CD4-positive, alpha-beta T cell (primary cell): ENCODE measurements around the gene TRPM1. TPM values are rescaled to one million over a fixed set of nuclear protein-coding genes. Genes with fewer than 3 reads are reported as not detected.

Experiments
- ATAC-seq: fragments of 200-7000 bp; cut with Tn5 transposase; one replicate; pipeline ENCODE4 v1.10.0; 2022; ENCODE audit warnings: mild to moderate bottlenecking; ENCODE audit not compliant: poor library complexity
- CTCF ChIA-PET: fragments of 350-600 bp; sonication (Branson Sonifier 250); formaldehyde crosslinking; loops from one replicate; lab custom pipeline; 2021; ENCODE audit warnings: antibody characterized with exemption, inconsistent platforms; lab: Charles Lee
- POLR2A ChIA-PET: fragments of 350-600 bp; sonication (Branson Sonifier 250); formaldehyde crosslinking; loops from one replicate; lab custom pipeline; 2021; ENCODE audit warnings: antibody characterized with exemption, inconsistent platforms; lab: Charles Lee
- DNase-seq, 14 experiments: peaks; one replicate each; pipeline ENCODE4 v3.0.0-alpha.2; 2013 to 2020; ENCODE audit warnings: mixed read lengths in 2 of 14
- H3K27ac ChIP-seq, 2 donors: one replicate each; pipeline versions ENCODE4 v1.5.1 to v1.7.0; 2013; ENCODE audit warnings: low read length in 2 of 2, low read depth in 1 of 2, mild to moderate bottlenecking in 1 of 2
- H3K27me3 ChIP-seq, 2 experiments: 1 replicate in 1 of 2; 2 replicates in 1 of 2; pipeline versions ENCODE4 v1.6.1 to v1.7.0; 2013; ENCODE audit warnings: low read length in 2 of 2, control low read depth in 1 of 2, mild to moderate bottlenecking in 1 of 2, moderate library complexity in 1 of 2; ENCODE audit not compliant: insufficient read depth in 2 of 2, control insufficient read depth in 1 of 2
- H3K36me3 ChIP-seq: one replicate; pipeline ENCODE4 v1.6.1; 2013; ENCODE audit warnings: low read length, control low read depth; ENCODE audit not compliant: insufficient read depth
- H3K4me1 ChIP-seq: one replicate; pipeline ENCODE4 v1.6.1; 2013; ENCODE audit warnings: low read length, control low read depth; ENCODE audit not compliant: insufficient read depth
- H3K4me3 ChIP-seq: one replicate; pipeline ENCODE4 v1.5.1; 2013; ENCODE audit warnings: mild to moderate bottlenecking, low read length, moderate library complexity
- H3K9me3 ChIP-seq, 2 experiments: 1 replicate in 1 of 2; 2 replicates in 1 of 2; pipeline versions ENCODE4 v1.6.1 to v1.7.0; 2013; ENCODE audit warnings: low read length in 2 of 2, mild to moderate bottlenecking in 2 of 2, control low read depth in 1 of 2, moderate library complexity in 1 of 2; ENCODE audit not compliant: control insufficient read depth in 1 of 2, insufficient read depth in 1 of 2
- H3K27ac Mint-ChIP-seq: one replicate; pipeline ENCODE4 v1.8.0; 2020; ENCODE audit warnings: mixed read lengths
- H3K27me3 Mint-ChIP-seq: one replicate; pipeline ENCODE4 v1.8.0; 2021; ENCODE audit warnings: mixed read lengths
- H3K36me3 Mint-ChIP-seq: one replicate; pipeline ENCODE4 v1.8.0; 2021; ENCODE audit warnings: low read depth, mixed read lengths
- H3K4me1 Mint-ChIP-seq: one replicate; pipeline ENCODE4 v1.8.0; 2021; ENCODE audit warnings: low read depth, mixed read lengths
- H3K4me3 Mint-ChIP-seq: one replicate; pipeline ENCODE4 v1.8.0; 2020; ENCODE audit warnings: mild to moderate bottlenecking, mixed read lengths
- H3K9me3 Mint-ChIP-seq: one replicate; pipeline ENCODE4 v1.8.0; 2020; ENCODE audit warnings: mixed read lengths
- CTCF ChIP-seq: fragments of 200-600 bp; IDR thresholded peaks from one replicate; pipeline ENCODE4 v1.8.0; 2022; ENCODE audit warnings: antibody characterized with exemption, mild to moderate bottlenecking
- intact Hi-C, 2 experiments: fragments of 100-400 bp; cut with DNase I in 1 of 2; cut with micrococcal nuclease in 1 of 2; formaldehyde crosslinking; loops; one replicate each; pipeline versions ENCODE4 v1.15.1 to v1.9.0; 2023 to 2025; cut with DNase I, micrococcal nuclease
- total RNA-seq, 174 experiments: library from RNA in 2 of 174; stranded (reverse) in 2 of 174; gene quantifications; one replicate each; pipeline ENCODE4 v1.2.3 and lab custom pipeline; 2021 to 2026

TRPM1 gene
- total RNA-seq, 2 experiments from 2014 or later, result not detected

GRCh38 chr15:30992249-30992864 lies 109.2 kb downstream of the TRPM1 start:
- no peaks in the 10 kb centered on the region for H3K9me3 Mint-ChIP-seq
- ATAC-seq (no peak), DNase-seq (peak in 1 of 14 experiments; percentile 16)
- H3K4me1 Mint-ChIP-seq, result peaks cover 26% of the 10 kb centered on the region
- no peak for TF ChIP-seq CTCF
- no peaks in the 10 kb centered on the region for H3K27me3 Mint-ChIP-seq
- intact Hi-C loops, result loop anchor here in 1 of 2 experiments (5.0 to 10.0 kb wide), 3 partner anchors 90 to 882 kb away; partner anchors contain the start of genes FAN1 and OTUD7A
- POLR2A ChIA-PET, result interaction anchor here (0.7 to 3.0 kb wide), 7 partner anchors 12 to 442 kb away, joined by 3 to 24 read pairs (median 4); no protein-coding TSS in a partner anchor
- Histone ChIP-seq H3K27me3 (no peaks in the 10 kb centered on the region), H3K9me3 (no peaks in the 10 kb centered on the region), H3K4me3 (peak overlapping the region; percentile 60), H3K36me3 (no peaks in the 10 kb centered on the region), H3K4me1 (peaks cover 21% of the 10 kb centered on the region), H3K27ac (peak overlapping the region in 1 of 2 donors; percentile 42)
- peak overlapping the region; percentile 82 for H3K27ac Mint-ChIP-seq
- H3K4me3 Mint-ChIP-seq, result peak overlapping the region; percentile 85
- CTCF ChIA-PET, result no interaction called here
- H3K36me3 Mint-ChIP-seq, result peaks cover 19% of the 10 kb centered on the region

GRCh38 chr15:30991255-30992235 lies 110.0 kb downstream of the TRPM1 start, which contains the start of gene MTMR10:
Gene MTMR10 (minus strand): TSS chr15:30991628. CDS start chr15:30991506, 122 bp downstream.
- peak; percentile 45 to 88 (median 66) for DNase-seq
- peaks cover 4% of the 10 kb centered on the region for H3K36me3 ChIP-seq
- H3K27me3 Mint-ChIP-seq, result no peaks in the 10 kb centered on the region
- ATAC-seq, result peak; percentile 95
- peaks cover 34% of the 10 kb centered on the region for H3K4me1 Mint-ChIP-seq
- intact Hi-C loops, result loop anchor here in 1 of 2 experiments (5.0 to 10.0 kb wide), 3 partner anchors 89 to 883 kb away; partner anchors contain the start of genes FAN1 and OTUD7A
- H3K27me3 ChIP-seq, result no peaks in the 10 kb centered on the region
- H3K9me3 ChIP-seq, result no peaks in the 10 kb centered on the region
- peak within 1 kb of the TSS; percentile 97 for H3K4me3 ChIP-seq
- ChIA-PET POLR2A (interaction anchor here (0.6 to 3.0 kb wide), 13 partner anchors 10 to 443 kb away, joined by 3 to 24 read pairs (median 3); partner anchors contain the start of gene KLF13), CTCF (no interaction called here)
- H3K27ac Mint-ChIP-seq, result peak within 1 kb of the TSS; percentile 94
- H3K9me3 Mint-ChIP-seq, result no peaks in the 10 kb centered on the region
- peak within 1 kb of the TSS; percentile 63 for H3K27ac ChIP-seq
- H3K4me3 Mint-ChIP-seq, result peak within 1 kb of the TSS; percentile 97
- H3K4me1 ChIP-seq, result peaks cover 21% of the 10 kb centered on the region
- TF ChIP-seq CTCF, result no peak
- H3K36me3 Mint-ChIP-seq, result peaks cover 26% of the 10 kb centered on the region
